Mesendoderm (in vitro differentiated cells): ENCODE measurements around the gene MOGAT1.

Experiments
- DNase-seq: peaks from one replicate; pipeline ENCODE4 v3.0.0; 2013
- H2AK5ac ChIP-seq: 2 replicates; pipeline ENCODE4 v1.6.1; 2013; ENCODE audit warnings: low read length, inconsistent platforms
- H2BK120ac ChIP-seq: 2 replicates; pipeline ENCODE4 v1.6.1; 2013; ENCODE audit warnings: low read depth, mild to moderate bottlenecking, low read length, moderate library complexity, mixed read lengths
- H2BK15ac ChIP-seq: replicated peaks from 2 replicates; pipeline ENCODE4 v1.6.1; 2013; ENCODE audit warnings: low read depth, mild to moderate bottlenecking, moderate library complexity
- H2BK5ac ChIP-seq: 2 replicates; pipeline ENCODE4 v1.6.1; 2013; ENCODE audit warnings: low read length, inconsistent platforms
- H3K18ac ChIP-seq: 2 replicates; pipeline ENCODE4 v1.6.1; 2013; ENCODE audit warnings: mild to moderate bottlenecking, low read length, mixed read lengths
- H3K23ac ChIP-seq: one replicate; pipeline ENCODE4 v1.6.1; 2013; ENCODE audit warnings: low read length
- H3K27ac ChIP-seq: 2 replicates; pipeline ENCODE4 v1.5.1; 2013; ENCODE audit warnings: low read depth, mild to moderate bottlenecking, inconsistent platforms, low read length, moderate library complexity
- H3K27me3 ChIP-seq: 2 replicates; pipeline ENCODE4 v1.6.1; 2013; ENCODE audit warnings: low read length, control low read depth, mild to moderate bottlenecking, inconsistent platforms; ENCODE audit not compliant: insufficient read depth, poor library complexity
- H3K36me3 ChIP-seq: 2 replicates; pipeline ENCODE4 v1.6.1; 2013; ENCODE audit warnings: low read length, inconsistent platforms; ENCODE audit not compliant: control insufficient read depth, insufficient read depth
- H3K4ac ChIP-seq: one replicate; pipeline ENCODE4 v1.6.1; 2013; ENCODE audit warnings: low read depth, mild to moderate bottlenecking, low read length, moderate library complexity
- H3K4me1 ChIP-seq: 2 replicates; pipeline ENCODE4 v1.6.1; 2013; ENCODE audit warnings: low read depth, low read length, inconsistent platforms; ENCODE audit not compliant: control insufficient read depth
- H3K4me2 ChIP-seq: 2 replicates; pipeline ENCODE4 v1.6.1; 2013; ENCODE audit warnings: low read length
- H3K4me3 ChIP-seq: 2 replicates; pipeline ENCODE4 v1.5.1; 2013; ENCODE audit warnings: mild to moderate bottlenecking, low read length
- H3K56ac ChIP-seq: one replicate; pipeline ENCODE4 v1.6.1; 2013; ENCODE audit warnings: low read length
- H3K79me1 ChIP-seq: 2 replicates; pipeline ENCODE4 v1.6.1; 2013; ENCODE audit warnings: low read length, inconsistent platforms
- H3K79me2 ChIP-seq: 2 replicates; pipeline ENCODE4 v1.6.1; 2013; ENCODE audit warnings: mild to moderate bottlenecking, low read length; ENCODE audit not compliant: control insufficient read depth, insufficient read depth
- H3K9ac ChIP-seq: 2 replicates; pipeline ENCODE4 v1.6.1; 2013; ENCODE audit warnings: low read length, inconsistent platforms
- H4K5ac ChIP-seq: one replicate; pipeline ENCODE4 v1.6.1; 2013; ENCODE audit warnings: low read length
- H4K8ac ChIP-seq: one replicate; pipeline ENCODE4 v1.6.1; 2013; ENCODE audit warnings: low read depth, mild to moderate bottlenecking, control low read depth, low read length, moderate library complexity
- WGBS: extraction: QIAGEN DNeasy Blood & Tissue Kit; methylation state at CpG from one replicate; pipeline ENCODE4 v1.1.7; 2013; ENCODE audit warnings: low lambda C conversion rate, missing lambda C conversion rate; ENCODE audit not compliant: insufficient coverage; ENCODE audit errors: extremely low coverage; 5-methylcytosine and 5-hydroxymethylcytosine counted together

MOGAT1 gene

GRCh38 chr2:222751238-222751637 lies 79.8 kb downstream of the MOGAT1 start:
- Histone ChIP-seq H2BK15ac (no peak overlapping the region), H3K23ac (no peak overlapping the region), H4K8ac (no peak overlapping the region), H3K79me2 (no peaks in the 10 kb centered on the region), H2AK5ac (no peak overlapping the region), H3K27me3 (no peaks in the 10 kb centered on the region), H3K18ac (no peak overlapping the region), H3K4me2 (no peak overlapping the region), H3K9ac (no peak overlapping the region), H3K79me1 (no peaks in the 10 kb centered on the region), H3K27ac (no peak overlapping the region), H3K4me3 (no peak overlapping the region), H2BK5ac (no peak overlapping the region), H3K4ac (no peak overlapping the region), H4K5ac (no peak overlapping the region), H2BK120ac (no peak overlapping the region), H3K4me1 (peaks cover 2% of the 10 kb centered on the region), H3K56ac (no peak overlapping the region), H3K36me3 (no peaks in the 10 kb centered on the region)
- no peak for DNase-seq
- WGBS = no CpG with 5 or more reads among the region's 7 CpGs

DNA sequence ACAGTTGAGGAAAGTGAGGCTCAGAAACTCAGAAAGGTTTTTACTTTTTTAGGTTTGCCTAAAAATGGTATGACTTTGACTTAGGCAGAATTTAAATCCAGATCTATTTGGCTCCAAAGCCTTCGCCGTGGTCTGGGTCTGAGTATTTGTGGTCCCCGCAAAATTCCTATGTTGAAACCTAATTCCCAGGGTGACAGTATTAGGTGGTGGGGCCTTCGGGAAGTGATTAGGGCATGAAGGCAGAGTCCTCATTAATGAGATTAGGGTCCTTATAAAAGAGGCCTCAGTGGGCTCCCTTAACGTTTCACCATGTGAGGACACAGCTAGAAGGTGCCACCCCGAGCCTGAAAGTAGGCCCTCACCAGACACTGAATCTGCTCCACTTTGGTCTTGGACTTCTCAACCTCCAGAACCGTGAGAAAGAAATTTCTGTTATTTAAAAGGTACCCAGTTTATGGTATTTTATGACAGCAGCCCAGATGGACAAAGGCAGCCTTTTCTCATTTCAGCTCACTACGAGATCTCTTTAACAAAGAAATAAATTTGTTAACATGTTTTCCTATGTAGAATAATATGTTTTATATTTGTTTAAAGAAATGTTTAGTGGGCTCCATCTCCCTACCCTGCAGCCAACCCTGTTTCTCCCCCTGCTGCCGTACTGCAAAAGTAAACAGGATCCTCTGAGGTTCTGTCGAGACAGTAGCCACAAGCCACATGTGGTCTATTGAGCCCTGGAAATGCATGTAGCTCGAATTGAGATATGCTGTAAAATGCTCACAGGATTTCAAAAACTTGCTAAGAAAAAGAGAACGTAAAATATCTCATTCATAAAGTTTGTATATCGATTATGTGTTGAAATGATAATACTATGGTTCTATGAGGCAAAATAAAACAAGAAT lies 80.6 kb downstream of the MOGAT1 start:
- no peak for DNase-seq
- Histone ChIP-seq H2BK120ac (no peak overlapping the region), H2BK15ac (no peak overlapping the region), H3K27ac (no peak overlapping the region), H3K18ac (no peak overlapping the region), H3K4ac (no peak overlapping the region), H3K56ac (no peak overlapping the region), H4K8ac (peak overlapping the region; percentile 81), H3K9ac (no peak overlapping the region), H3K79me2 (no peaks in the 10 kb centered on the region), H3K36me3 (no peaks in the 10 kb centered on the region), H2BK5ac (no peak overlapping the region), H3K79me1 (no peaks in the 10 kb centered on the region), H4K5ac (no peak overlapping the region), H3K23ac (no peak overlapping the region), H3K4me3 (no peak overlapping the region), H3K27me3 (no peaks in the 10 kb centered on the region), H2AK5ac (no peak overlapping the region), H3K4me2 (no peak overlapping the region), H3K4me1 (peaks cover 2% of the 10 kb centered on the region)
- WGBS = no CpG with 5 or more reads among the region's 13 CpGs

GRCh38 chr2:222752746-222753145 lies 81.3 kb downstream of the MOGAT1 start:
- H4K8ac ChIP-seq = no peak overlapping the region
- no peak overlapping the region for H2BK120ac ChIP-seq
- no peak overlapping the region for H3K27ac ChIP-seq
- H3K4me3 ChIP-seq = no peak overlapping the region
- no peak overlapping the region for H2BK5ac ChIP-seq
- H3K56ac ChIP-seq = no peak overlapping the region
- H2AK5ac ChIP-seq = no peak overlapping the region
- no peak overlapping the region for H3K18ac ChIP-seq
- no peaks in the 10 kb centered on the region for H3K79me1 ChIP-seq
- H3K4ac ChIP-seq = no peak overlapping the region
- H3K27me3 ChIP-seq = no peaks in the 10 kb centered on the region
- no peak overlapping the region for H2BK15ac ChIP-seq
- H3K79me2 ChIP-seq = no peaks in the 10 kb centered on the region
- no peak overlapping the region for H4K5ac ChIP-seq
- H3K36me3 ChIP-seq = no peaks in the 10 kb centered on the region
- peak; percentile 70 for DNase-seq
- no peak overlapping the region for H3K4me2 ChIP-seq
- no peak overlapping the region for H3K9ac ChIP-seq
- peaks cover 2% of the 10 kb centered on the region for H3K4me1 ChIP-seq
- WGBS = no CpG with 5 or more reads among the region's 5 CpGs
- H3K23ac ChIP-seq = no peak overlapping the region

DNA sequence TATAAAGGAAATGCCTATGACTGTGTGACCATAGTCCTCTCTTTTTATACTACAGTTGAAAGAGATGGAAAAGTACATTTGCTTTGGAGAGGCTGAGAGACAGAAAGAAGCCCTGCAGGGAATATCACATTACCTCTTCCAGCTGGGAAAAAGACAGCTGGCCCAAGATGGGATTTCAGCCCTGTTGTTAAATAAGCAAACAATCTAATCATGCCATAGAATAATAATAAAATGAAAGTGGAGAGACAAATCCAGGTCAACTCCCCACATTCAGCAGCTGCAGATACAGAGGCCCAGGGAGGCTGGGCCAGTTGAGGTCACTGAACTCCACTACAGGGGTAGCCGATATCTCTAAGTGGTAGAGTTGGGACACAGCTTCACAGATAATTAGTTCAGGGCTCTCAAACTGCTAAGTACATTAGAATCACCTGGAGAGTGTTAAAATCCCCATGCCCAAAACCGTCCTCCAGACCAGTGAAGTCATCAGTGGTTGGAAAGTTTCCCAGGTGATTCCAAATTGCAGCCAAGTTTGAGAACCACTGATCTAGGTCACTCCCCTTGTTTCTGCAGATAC lies 81.9 kb downstream of the MOGAT1 start:
- H3K4me2 ChIP-seq = no peak overlapping the region
- no peaks in the 10 kb centered on the region for H3K79me2 ChIP-seq
- H3K4me3 ChIP-seq = no peak overlapping the region
- H3K23ac ChIP-seq = no peak overlapping the region
- no peak overlapping the region for H3K9ac ChIP-seq
- no peak overlapping the region for H4K8ac ChIP-seq
- H3K4ac ChIP-seq = no peak overlapping the region
- H3K27me3 ChIP-seq = no peaks in the 10 kb centered on the region
- H3K4me1 ChIP-seq = peaks cover 2% of the 10 kb centered on the region
- H3K36me3 ChIP-seq = no peaks in the 10 kb centered on the region
- H3K18ac ChIP-seq = no peak overlapping the region
- no peak overlapping the region for H3K56ac ChIP-seq
- WGBS = no CpG with 5 or more reads among the region's 2 CpGs
- H3K79me1 ChIP-seq = no peaks in the 10 kb centered on the region
- no peak overlapping the region for H2BK15ac ChIP-seq
- H2AK5ac ChIP-seq = no peak overlapping the region
- H3K27ac ChIP-seq = no peak overlapping the region
- H2BK120ac ChIP-seq = no peak overlapping the region
- H4K5ac ChIP-seq = no peak overlapping the region
- DNase-seq = no peak
- no peak overlapping the region for H2BK5ac ChIP-seq

GRCh38 chr2:222754324-222754930 lies 83.0 kb downstream of the MOGAT1 start:
- WGBS = no CpG with 5 or more reads among the region's 1 CpG
- H2BK15ac ChIP-seq = no peak overlapping the region
- no peak overlapping the region for H3K4ac ChIP-seq
- no peak overlapping the region for H4K5ac ChIP-seq
- no peak overlapping the region for H3K56ac ChIP-seq
- H4K8ac ChIP-seq = no peak overlapping the region
- peaks cover 2% of the 10 kb centered on the region for H3K4me1 ChIP-seq
- H3K79me1 ChIP-seq = no peaks in the 10 kb centered on the region
- H2BK120ac ChIP-seq = no peak overlapping the region
- H3K4me3 ChIP-seq = no peak overlapping the region
- no peak overlapping the region for H2BK5ac ChIP-seq
- H3K36me3 ChIP-seq = no peaks in the 10 kb centered on the region
- H3K27ac ChIP-seq = no peak overlapping the region
- H3K23ac ChIP-seq = no peak overlapping the region
- no peaks in the 10 kb centered on the region for H3K79me2 ChIP-seq
- no peak overlapping the region for H3K18ac ChIP-seq
- no peaks in the 10 kb centered on the region for H3K27me3 ChIP-seq
- no peak overlapping the region for H3K9ac ChIP-seq
- H3K4me2 ChIP-seq = no peak overlapping the region
- DNase-seq = no peak
- no peak overlapping the region for H2AK5ac ChIP-seq
